H1 (cell line): ENCODE results near the gene DNAJC2. TPM values are rescaled to one million over a fixed set of nuclear protein-coding genes. Genes with fewer than 3 reads are reported as not detected.

Experiments
- CTCF ChIA-PET: fragments of 300-600 bp; sonication (Branson Sonifier 250); formaldehyde crosslinking; loops from one replicate; lab custom pipeline; 2021; ENCODE audit not compliant: partially characterized antibody; lab: Charles Lee
- POLR2A ChIA-PET: fragments of 300-600 bp; sonication (Branson Sonifier 250); formaldehyde crosslinking; loops from one replicate; lab custom pipeline; 2021; ENCODE audit warnings: inconsistent platforms; ENCODE audit not compliant: partially characterized antibody; lab: Charles Lee
- DNase-seq, 2 experiments: peaks; one replicate each; pipeline versions ENCODE4 v3.0.0 to v3.0.0-alpha.2; 2010 to 2022; ENCODE audit warnings: low spot score in 2 of 2, low read depth in 1 of 2, mixed read lengths in 1 of 2
- FAIRE-seq: peaks from 2 replicates; lab custom pipeline; 2011; peaks lifted over from hg19 to GRCh38; lab: Jason Lieb, UNC
- H2AFZ ChIP-seq: 2 replicates; pipeline ENCODE4 v1.8.1; 2012; ENCODE audit warnings: low read length, inconsistent platforms
- H2AK5ac ChIP-seq: 2 replicates; pipeline ENCODE4 v1.6.1; 2013; ENCODE audit warnings: low read depth, low read length
- H2BK120ac ChIP-seq: replicated peaks from 2 replicates; pipeline ENCODE3; 2013; ENCODE audit warnings: low read depth, low read length, inconsistent platforms
- H2BK12ac ChIP-seq: 2 replicates; pipeline ENCODE4 v1.6.1; 2013; ENCODE audit warnings: low read depth, low read length
- H2BK15ac ChIP-seq: 2 replicates; pipeline ENCODE4 v1.6.1; 2013; ENCODE audit warnings: low read length
- H2BK20ac ChIP-seq: 2 replicates; pipeline ENCODE4 v1.6.1; 2013; ENCODE audit warnings: low read length
- H2BK5ac ChIP-seq: 2 replicates; pipeline ENCODE4 v1.6.1; 2013; ENCODE audit warnings: low read depth, low read length
- H3K14ac ChIP-seq: 2 replicates; pipeline ENCODE4 v1.6.1; 2013; ENCODE audit warnings: inconsistent platforms; ENCODE audit not compliant: insufficient read length
- H3K18ac ChIP-seq: 2 replicates; pipeline ENCODE4 v1.6.1; 2013; ENCODE audit warnings: low read length; ENCODE audit errors: extremely low read depth
- H3K23ac ChIP-seq: 2 replicates; pipeline ENCODE4 v1.6.1; 2013; ENCODE audit warnings: inconsistent platforms; ENCODE audit not compliant: insufficient read length
- H3K23me2 ChIP-seq: 2 replicates; pipeline ENCODE4 v1.6.1; 2013; ENCODE audit warnings: low read depth, low read length
- H3K27ac ChIP-seq: 2 replicates; pipeline ENCODE4 v1.6.1; 2011; ENCODE audit warnings: low read depth, low read length, inconsistent platforms
- H3K27me3 ChIP-seq, 4 experiments: replicated peaks in 1 of 4; 1 replicate in 1 of 4; 2 replicates in 3 of 4; pipeline versions ENCODE4 v1.6.1 to v1.8.1; 2011 to 2013; ENCODE audit warnings: low read length in 3 of 4, mild to moderate bottlenecking in 3 of 4, inconsistent platforms in 2 of 4, mixed read lengths in 2 of 4, moderate library complexity in 1 of 4; ENCODE audit not compliant: control insufficient read depth in 3 of 4, insufficient read depth in 3 of 4; ENCODE audit errors: extremely low read depth in 1 of 4
- H3K36me3 ChIP-seq, 4 experiments: 2 replicates each; pipeline versions ENCODE4 v1.6.1 to v1.8.1; 2011 to 2013; ENCODE audit warnings: mild to moderate bottlenecking in 4 of 4, low read length in 3 of 4, moderate library complexity in 2 of 4, control low read depth in 1 of 4, inconsistent platforms in 1 of 4; ENCODE audit not compliant: insufficient read depth in 4 of 4, control insufficient read depth in 2 of 4
- H3K4ac ChIP-seq: replicated peaks from 2 replicates; pipeline ENCODE3; 2013; ENCODE audit warnings: low read length, low read depth, mixed read lengths, inconsistent platforms; ENCODE audit not compliant: insufficient read length
- H3K4me1 ChIP-seq, 4 experiments: replicated peaks in 1 of 4; 1 replicate in 1 of 4; 2 replicates in 3 of 4; pipeline versions ENCODE4 v1.6.1 to v1.8.1; 2011 to 2013; ENCODE audit warnings: low read length in 3 of 4, inconsistent platforms in 2 of 4, mixed read lengths in 1 of 4; ENCODE audit not compliant: insufficient read depth in 4 of 4, control insufficient read depth in 3 of 4
- H3K4me2 ChIP-seq, 2 experiments: 2 replicates each; pipeline versions ENCODE4 v1.6.1 to v1.8.1; 2011 to 2013; ENCODE audit warnings: low read depth in 2 of 2, low read length in 2 of 2, control low read depth in 1 of 2, inconsistent platforms in 1 of 2, mild to moderate bottlenecking in 1 of 2; ENCODE audit not compliant: insufficient read depth in 1 of 2
- H3K4me3 ChIP-seq, 4 experiments: fragments of 200-600, 300-600 bp in 1 of 4; sonication (generic), shearing (Covaris generic), sonication (Bioruptor Twin) in 1 of 4; 2 replicates each; pipeline versions ENCODE4 v1.5.1 to v1.8.1; 2011 to 2016; ENCODE audit warnings: low read length in 4 of 4, low read depth in 3 of 4, control low read depth in 2 of 4, inconsistent platforms in 2 of 4, mild to moderate bottlenecking in 2 of 4, mixed read lengths in 1 of 4, moderate library complexity in 1 of 4; ENCODE audit not compliant: insufficient read depth in 2 of 4; ENCODE audit errors: extremely low read depth in 1 of 4
- H3K56ac ChIP-seq: replicated peaks from 2 replicates; pipeline ENCODE3; 2013; ENCODE audit warnings: low read depth, mild to moderate bottlenecking, mixed read lengths, low read length, inconsistent platforms; ENCODE audit not compliant: insufficient read length
- H3K79me1 ChIP-seq: 2 replicates; pipeline ENCODE4 v1.6.1; 2013; ENCODE audit warnings: low read depth, low read length, control low read depth
- H3K79me2 ChIP-seq, 2 experiments: 2 replicates each; pipeline versions ENCODE4 v1.6.1 to v1.8.1; 2012 to 2013; ENCODE audit warnings: low read length in 2 of 2, mild to moderate bottlenecking in 2 of 2, inconsistent platforms in 1 of 2; ENCODE audit not compliant: insufficient read depth in 2 of 2, control insufficient read depth in 1 of 2
- H3K9ac ChIP-seq, 4 experiments: replicated peaks in 1 of 4; 1 replicate in 1 of 4; 2 replicates in 3 of 4; pipeline versions ENCODE4 v1.6.1 to v1.8.1; 2011 to 2013; ENCODE audit warnings: low read depth in 3 of 4, low read length in 3 of 4, control low read depth in 2 of 4, mild to moderate bottlenecking in 2 of 4, moderate library complexity in 2 of 4, inconsistent platforms in 1 of 4; ENCODE audit errors: extremely low read depth in 1 of 4
- H3K9me3 ChIP-seq, 2 experiments: 2 replicates each; pipeline versions ENCODE4 v1.6.1 to v1.8.1; 2012 to 2013; ENCODE audit warnings: mild to moderate bottlenecking in 2 of 2, moderate library complexity in 2 of 2, control low read depth in 1 of 2, inconsistent platforms in 1 of 2, low read depth in 1 of 2, low read length in 1 of 2, mixed read lengths in 1 of 2; ENCODE audit not compliant: insufficient read depth in 2 of 2
- H4K20me1 ChIP-seq, 2 experiments: replicated peaks in 1 of 2; 2 replicates each; pipeline versions ENCODE3 to v1.8.1; 2011 to 2013; ENCODE audit warnings: inconsistent platforms in 2 of 2, low read length in 2 of 2, mild to moderate bottlenecking in 1 of 2; ENCODE audit not compliant: insufficient read depth in 2 of 2, control insufficient read depth in 1 of 2
- H4K5ac ChIP-seq: 2 replicates; pipeline ENCODE4 v1.6.1; 2013; ENCODE audit warnings: low read length, low read depth, mixed read lengths, inconsistent platforms; ENCODE audit not compliant: insufficient read length
- H4K8ac ChIP-seq: 2 replicates; pipeline ENCODE4 v1.8.0; 2013; ENCODE audit warnings: mild to moderate bottlenecking, moderate library complexity, low read length, inconsistent platforms; ENCODE audit not compliant: insufficient read depth; ENCODE audit errors: extremely low read depth
- H4K91ac ChIP-seq: replicated peaks from 2 replicates; pipeline ENCODE3; 2013; ENCODE audit warnings: low read length, mixed read lengths, inconsistent platforms; ENCODE audit not compliant: insufficient read length
- BCL11A ChIP-seq, 2 experiments: IDR thresholded peaks; one replicate each; pipeline ENCODE4 v1.6.1; 2011; ENCODE audit warnings: low read depth in 2 of 2, low read length in 2 of 2, mild to moderate bottlenecking in 2 of 2
- CBX5 ChIP-seq: fragments of 300-800, 300-1000 bp; sonication (generic); IDR thresholded peaks from 2 replicates; pipeline ENCODE4 v1.7.1; 2016; ENCODE audit warnings: antibody characterized with exemption, low read length, low read depth
- CBX8 ChIP-seq: fragments of 300-800, 300-1000 bp; sonication (generic); IDR thresholded peaks from 2 replicates; pipeline ENCODE4 v1.7.1; 2016; ENCODE audit warnings: low read depth, low read length, borderline replicate concordance
- EP300 ChIP-seq, 2 experiments: IDR thresholded peaks; 1 replicate in 1 of 2; 2 replicates in 1 of 2; pipeline ENCODE4 v1.6.1; 2011 to 2012; ENCODE audit warnings: low read depth in 2 of 2, low read length in 2 of 2, mild to moderate bottlenecking in 2 of 2, borderline replicate concordance in 1 of 2, inconsistent platforms in 1 of 2, moderate library complexity in 1 of 2
- HDAC6 ChIP-seq: IDR thresholded peaks from one replicate; pipeline ENCODE4 v1.7.1; 2012; ENCODE audit warnings: low read depth, mild to moderate bottlenecking, inconsistent platforms, low read length, moderate library complexity
- KDM1A ChIP-seq: fragments of 200-600, 300-600 bp; sonication (generic); IDR thresholded peaks from 2 replicates; pipeline ENCODE4 v1.7.1; 2016; ENCODE audit warnings: mild to moderate bottlenecking, low read length, borderline replicate concordance
- KDM4A ChIP-seq: IDR thresholded peaks from one replicate; pipeline ENCODE4 v1.7.1; 2012; ENCODE audit warnings: low read depth, mild to moderate bottlenecking, moderate library complexity, low read length, inconsistent platforms; ENCODE audit not compliant: severe bottlenecking
- MAFK ChIP-seq: IDR thresholded peaks from 2 replicates; pipeline ENCODE4 v1.6.1; 2012; ENCODE audit warnings: low read depth, mild to moderate bottlenecking, improper control_type of control experiment, low read length
- NRF1 ChIP-seq: IDR thresholded peaks from 2 replicates; pipeline ENCODE4 v1.6.1; 2011; ENCODE audit warnings: mild to moderate bottlenecking, low read depth, low read length, improper control_type of control experiment
- POU5F1 ChIP-seq: IDR thresholded peaks from 2 replicates; pipeline ENCODE4 v1.6.1; 2011; ENCODE audit warnings: low read depth, mild to moderate bottlenecking, low read length, moderate library complexity
- SIN3A ChIP-seq, 2 experiments: IDR thresholded peaks in 1 of 2; conservative IDR thresholded peaks in 1 of 2; 2 replicates each; pipeline ENCODE4 v1.6.1; 2011 to 2012; ENCODE audit warnings: low read length in 2 of 2, improper control_type of control experiment in 1 of 2, low read depth in 1 of 2, mild to moderate bottlenecking in 1 of 2
- SUZ12 ChIP-seq: fragments of 200-600 bp; sonication (generic); IDR thresholded peaks from 2 replicates; pipeline ENCODE4 v1.6.1; 2012; ENCODE audit warnings: mild to moderate bottlenecking, inconsistent platforms, low read length, moderate library complexity, mixed read lengths
- WGBS, 2 experiments: shearing (Covaris generic) in 1 of 2; methylation state at CpG; one replicate each; pipeline versions ENCODE4 v1.1.6 to v1.1.7; 2013 to 2015; ENCODE audit warnings: low lambda C conversion rate in 2 of 2, mixed read lengths in 2 of 2, inconsistent platforms in 1 of 2, low coverage in 1 of 2, missing lambda C conversion rate in 1 of 2; ENCODE audit not compliant: insufficient replicate concordance in 2 of 2, insufficient coverage in 1 of 2, insufficient read length in 1 of 2; ENCODE audit errors: extremely low coverage in 1 of 2, missing lambda C conversion rate in 1 of 2; 5-methylcytosine and 5-hydroxymethylcytosine counted together
- polyA plus RNA-seq, 7 experiments: library from polyadenylated mRNA; depleted of rRNA in 3 of 7; stranded (reverse) in 5 of 7; unstranded in 2 of 7; fragments of >200 nt in 5 of 7; fragments of 200-250 nt in 2 of 7; gene quantifications; 1 replicate in 5 of 7; 2 replicates in 1 of 7; 4 replicates in 1 of 7; pipeline versions ENCODE4 v1.2.1 to v1.2.3, GENCODE V29; 2011 to 2013; ENCODE audit warnings: missing spikeins in 2 of 7, mixed read lengths in 2 of 7
- total RNA-seq: library from RNA; stranded (reverse); fragmentation: NEBNext Ultra II Directional; extraction: Animal tissue kit (Norgen Biotek cat#: 25700); gene quantifications from 2 replicates; pipeline ENCODE4 v1.2.1, GENCODE V29; 2021

Gene DNAJC2
- total and polyA plus RNA-seq, 2 of the 8 experiments (the other 6 are each of a cell fraction or from before 2014, with no cell fraction given): 9.8 to 42.2 TPM

GRCh38 chr7:103325744-103326143 lies 18.8 kb downstream of the DNAJC2 start:
- no peak overlapping the region for H3K18ac ChIP-seq
- no peak overlapping the region for H3K4ac ChIP-seq
- no peak overlapping the region for H3K14ac ChIP-seq
- H3K79me1 ChIP-seq: no peaks in the 10 kb centered on the region
- H3K4me1 ChIP-seq: peaks cover 0 to 7% (median 1%) of the 10 kb centered on the region in 4 experiments; a peak in 5 of 7 replicates
- H3K4me2 ChIP-seq: no peak overlapping the region
- no peak overlapping the region for H2BK15ac ChIP-seq
- H2BK120ac ChIP-seq: no peak overlapping the region
- no peak for FAIRE-seq
- CTCF ChIA-PET: interaction anchor here (0.7 to 1.5 kb wide), 4 partner anchors 13 to 81 kb away, joined by 3 to 5 read pairs (median 4); no protein-coding TSS in a partner anchor
- H4K8ac ChIP-seq: no peak overlapping the region
- H3K27me3 ChIP-seq: no peaks in the 10 kb centered on the region
- H3K9ac ChIP-seq: no peak overlapping the region
- POLR2A ChIA-PET: interaction anchor here (1.0 kb wide), 1 partner anchor 13 kb away, joined by 3 read pairs; no protein-coding TSS in a partner anchor
- H3K9me3 ChIP-seq: no peaks in the 10 kb centered on the region
- no peak overlapping the region for H4K91ac ChIP-seq
- H3K36me3 ChIP-seq: peaks cover 7 to 58% (median 26%) of the 10 kb centered on the region in 4 experiments
- H2BK20ac ChIP-seq: no peak overlapping the region
- H3K79me2 ChIP-seq: no peaks in the 10 kb centered on the region
- H3K23me2 ChIP-seq: no peaks in the 10 kb centered on the region
- no peak overlapping the region for H3K4me3 ChIP-seq
- no peak overlapping the region for H3K56ac ChIP-seq
- H4K5ac ChIP-seq: no peak overlapping the region
- H2AK5ac ChIP-seq: no peak overlapping the region
- no peak for DNase-seq
- H4K20me1 ChIP-seq: peaks cover 0 to 2% of the 10 kb centered on the region in 2 experiments
- no peak overlapping the region for H2BK12ac ChIP-seq
- H2AFZ ChIP-seq: no peak overlapping the region
- no peak overlapping the region for H3K23ac ChIP-seq
- H2BK5ac ChIP-seq: no peak overlapping the region
- H3K27ac ChIP-seq: no peak overlapping the region
- WGBS, 2 experiments: 97% methylated on average over 8 of the region's 8 CpGs; no CpG with 5 or more reads in 1 of the 2 experiments
- TF ChIP-seq CBX8: no peak
- TF ChIP-seq CBX5: no peak
- no peak for TF ChIP-seq SUZ12
- TF ChIP-seq SIN3A (conservative IDR thresholded peaks at IDR 0.05 in 1 of 2, IDR thresholded peaks at IDR 0.05 in 1 of 2; ENCODE audit: low read depth in 1 of 2, low read length in 2 of 2): no peak
- TF ChIP-seq KDM4A: no peak
- no peak for TF ChIP-seq POU5F1
- TF ChIP-seq MAFK: no peak
- no peak for TF ChIP-seq BCL11A (IDR thresholded peaks at IDR 0.05; ENCODE audit: low read depth in 2 of 2, low read length in 2 of 2)
- TF ChIP-seq EP300 (IDR thresholded peaks at IDR 0.05; ENCODE audit: borderline replicate concordance in 1 of 2, low read depth in 2 of 2, low read length in 2 of 2): no peak
- TF ChIP-seq KDM1A: no peak
- no peak for TF ChIP-seq HDAC6
- TF ChIP-seq NRF1: no peak
